Kidney (tissue), 14 donors: ENCODE measurements around the gene NPIPB8. TPM values are rescaled to one million over a fixed set of nuclear protein-coding genes. Genes with fewer than 3 reads are reported as not detected.
"Not testable (repeated sequence)": the region's sequence is repeated elsewhere in the genome, so short reads cannot be mapped to it uniquely, and the experiment has no call there.

Experiments
- DNase-seq, 5 donors: peaks; one replicate each; pipeline ENCODE4 v3.0.0-alpha.2; 2013 to 2020
- FAIRE-seq: peaks from 2 replicates; lab custom pipeline; 2012; peaks lifted over from hg19 to GRCh38; lab: Jason Lieb, UNC
- H3K27ac ChIP-seq, 2 donors: one replicate each; pipeline ENCODE4 v1.7.0; 2013; ENCODE audit warnings: low read depth in 2 of 2, low read length in 2 of 2, inconsistent platforms in 1 of 2
- H3K27me3 ChIP-seq: one replicate; pipeline ENCODE4 v1.7.1; 2013; ENCODE audit warnings: low read length, inconsistent platforms; ENCODE audit not compliant: control insufficient read depth, insufficient read depth
- H3K36me3 ChIP-seq, 3 donors: one replicate each; pipeline versions ENCODE4 v1.7.0 to v1.7.1; 2013; ENCODE audit warnings: low read length in 3 of 3, control low read depth in 1 of 3, inconsistent platforms in 1 of 3; ENCODE audit not compliant: insufficient read depth in 3 of 3, control insufficient read depth in 2 of 3
- H3K4me1 ChIP-seq, 3 donors: one replicate each; pipeline versions ENCODE4 v1.7.0 to v1.7.1; 2013; ENCODE audit warnings: low read length in 3 of 3, inconsistent platforms in 1 of 3, low read depth in 1 of 3; ENCODE audit not compliant: control insufficient read depth in 2 of 3, insufficient read depth in 2 of 3
- H3K4me3 ChIP-seq, 3 donors: one replicate each; pipeline versions ENCODE4 v1.7.0 to v1.8.1; 2013; ENCODE audit warnings: low read length in 3 of 3, control low read depth in 1 of 3, inconsistent platforms in 1 of 3
- H3K9ac ChIP-seq, 3 donors: one replicate each; pipeline versions ENCODE4 v1.7.0 to v1.7.1; 2013; ENCODE audit warnings: low read length in 3 of 3, control low read depth in 1 of 3, inconsistent platforms in 1 of 3
- H3K9me3 ChIP-seq, 3 donors: one replicate each; pipeline versions ENCODE4 v1.7.0 to v1.7.1; 2013; ENCODE audit warnings: low read length in 3 of 3, control low read depth in 1 of 3, inconsistent platforms in 1 of 3; ENCODE audit not compliant: control insufficient read depth in 2 of 3, insufficient read depth in 1 of 3
- intact Hi-C: fragments of 100-400 bp; cut with DNase I; formaldehyde crosslinking; loops from one replicate; pipeline ENCODE4 v1.11.1; 2022
- polyA plus RNA-seq: library from polyadenylated mRNA; stranded (reverse); fragments of 350-450 nt; fragmentation: Illumina TruSeq; extraction: RNeasy Lipid Tissue Mini Kit (QIAGEN cat#74804); gene quantifications from one replicate; pipeline ENCODE4 v1.2.3, GENCODE V29; 2014; ENCODE audit warnings: low read depth, low replicate concordance; ENCODE audit not compliant: insufficient read depth
- total RNA-seq: library from RNA; stranded (reverse); fragmentation: NEBNext Ultra II Directional; extraction: Animal tissue kit (Norgen Biotek cat#: 25700); gene quantifications from one replicate; pipeline ENCODE4 v1.2.1, GENCODE V29; 2021
- TF ChIP-seq, protein P1 (sequence below): IDR thresholded peaks from 3 replicates; pipeline ENCODE4 v1.5.1; 2012; ENCODE audit warnings: mild to moderate bottlenecking, moderate library complexity, borderline replicate concordance; ENCODE audit not compliant: insufficient read depth; ENCODE audit errors: extremely low read depth
- donor health status: control.
- donor health status: control.
- donor health status: control.
- donor health status: control.
- donor health status: control.
- donor health status: DM: yes; HTN: yes; CAD: no.
- donor health status: Normal renal cell carcinoma (clear cell type).

The NPIPB8 gene
- total and polyA plus RNA-seq, 2 donors from 2014 or later, result 2.0 TPM; not detected in 1

DNA sequence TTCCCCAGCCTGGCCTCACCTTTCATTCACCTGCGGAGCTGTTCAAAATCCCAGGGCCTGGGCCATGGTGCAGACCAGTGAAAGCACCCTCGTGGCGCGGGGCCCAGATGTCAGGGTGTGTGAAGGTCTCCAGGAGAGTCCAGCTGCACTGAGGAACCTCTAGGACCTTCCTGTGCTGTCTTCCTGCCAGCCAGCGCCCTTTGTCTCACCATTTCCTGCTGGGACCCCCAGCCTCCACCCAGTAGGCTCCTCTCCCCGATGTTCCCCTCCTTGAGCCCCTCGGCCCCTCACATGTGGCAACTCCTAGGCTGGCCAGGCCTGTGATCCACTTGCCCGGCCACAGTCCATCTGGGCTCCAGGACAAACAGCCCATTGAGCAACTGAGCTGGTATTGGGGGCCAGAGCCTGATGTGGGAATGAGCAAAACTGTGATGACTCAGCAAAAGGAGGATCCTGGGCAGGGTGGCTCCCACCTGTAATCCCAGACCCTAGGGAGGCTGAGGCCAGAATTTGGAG is 41.7 kb upstream of the NPIPB8 start:
- intact Hi-C loops, result no loop called here
- no peaks in the 10 kb centered on the region for H3K9me3 ChIP-seq
- peaks cover 0 to 2% (median 2%) of the 10 kb centered on the region in 3 donors for H3K36me3 ChIP-seq
- H3K27ac ChIP-seq, result no peak overlapping the region
- TF ChIP-seq, protein P1, sequence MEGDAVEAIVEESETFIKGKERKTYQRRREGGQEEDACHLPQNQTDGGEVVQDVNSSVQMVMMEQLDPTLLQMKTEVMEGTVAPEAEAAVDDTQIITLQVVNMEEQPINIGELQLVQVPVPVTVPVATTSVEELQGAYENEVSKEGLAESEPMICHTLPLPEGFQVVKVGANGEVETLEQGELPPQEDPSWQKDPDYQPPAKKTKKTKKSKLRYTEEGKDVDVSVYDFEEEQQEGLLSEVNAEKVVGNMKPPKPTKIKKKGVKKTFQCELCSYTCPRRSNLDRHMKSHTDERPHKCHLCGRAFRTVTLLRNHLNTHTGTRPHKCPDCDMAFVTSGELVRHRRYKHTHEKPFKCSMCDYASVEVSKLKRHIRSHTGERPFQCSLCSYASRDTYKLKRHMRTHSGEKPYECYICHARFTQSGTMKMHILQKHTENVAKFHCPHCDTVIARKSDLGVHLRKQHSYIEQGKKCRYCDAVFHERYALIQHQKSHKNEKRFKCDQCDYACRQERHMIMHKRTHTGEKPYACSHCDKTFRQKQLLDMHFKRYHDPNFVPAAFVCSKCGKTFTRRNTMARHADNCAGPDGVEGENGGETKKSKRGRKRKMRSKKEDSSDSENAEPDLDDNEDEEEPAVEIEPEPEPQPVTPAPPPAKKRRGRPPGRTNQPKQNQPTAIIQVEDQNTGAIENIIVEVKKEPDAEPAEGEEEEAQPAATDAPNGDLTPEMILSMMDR, result no peak
- H3K4me3 ChIP-seq, result no peak overlapping the region
- H3K27me3 ChIP-seq, result no peaks in the 10 kb centered on the region
- H3K9ac ChIP-seq, result peak overlapping the region in 1 of 3 donors; percentile 22
- H3K4me1 ChIP-seq, result peaks cover 0 to 8% (median 0%) of the 10 kb centered on the region in 3 donors
- FAIRE-seq (no peak), DNase-seq (peak in 1 of 5 donors; percentile 71)

DNA sequence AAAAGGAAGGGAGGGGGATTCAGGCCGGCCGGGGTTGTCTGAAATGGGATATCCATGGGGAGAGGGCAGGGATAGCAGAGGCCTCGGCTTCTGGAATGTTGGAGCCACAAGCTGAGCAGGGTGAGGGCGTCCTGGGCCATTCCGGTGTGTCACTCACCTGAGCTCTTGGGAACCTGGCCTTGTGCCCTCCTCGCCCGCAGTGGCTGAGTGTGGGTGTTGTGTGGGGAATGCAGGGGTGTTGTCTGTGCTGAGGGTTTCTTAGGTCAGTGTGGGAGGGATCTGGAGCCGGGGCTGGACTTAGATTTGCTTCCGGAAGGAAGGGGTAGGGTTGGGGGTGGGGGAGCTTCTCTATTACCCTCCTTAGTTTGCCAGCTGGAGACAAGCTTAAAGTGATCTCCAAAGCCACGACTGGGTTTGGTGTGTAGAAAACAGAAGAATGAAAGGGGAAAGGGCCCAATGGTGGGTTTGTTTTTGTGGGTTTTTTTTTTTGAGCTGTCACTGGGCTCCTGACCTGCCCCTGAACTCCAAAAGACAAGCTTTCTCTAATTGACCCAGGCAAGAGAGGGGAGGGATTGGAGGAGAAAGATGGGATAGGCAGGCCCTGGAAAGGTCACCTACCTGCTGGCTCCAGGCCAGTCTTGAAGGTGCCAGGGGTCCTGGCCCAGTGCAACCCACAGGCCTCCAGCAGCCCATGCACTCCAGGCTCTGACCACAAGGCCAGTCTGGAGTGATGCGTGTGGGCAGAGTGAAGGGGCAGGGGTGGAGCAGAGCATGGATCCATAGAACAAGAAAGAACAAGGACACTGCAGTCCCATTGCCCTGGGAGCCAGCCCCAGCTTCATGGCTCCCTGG is 40.8 kb upstream of the NPIPB8 start, which contains the start of gene SULT1A2:
SULT1A2 (minus strand) TSS at position 211 of the 852 bp plus-strand sequence. CDS start 1,120 bp downstream, outside the sequence.
- Histone ChIP-seq H3K27ac (no peak within 1 kb of the TSS), H3K4me3 (peak within 1 kb of the TSS in 1 of 3 donors; percentile 41), H3K27me3 (no peaks in the 10 kb centered on the region), H3K9me3 (no peaks in the 10 kb centered on the region), H3K9ac (peak within 1 kb of the TSS in 1 of 3 donors; percentile 22), H3K36me3 (peaks cover 0 to 2% (median 0%) of the 10 kb centered on the region in 3 donors), H3K4me1 (peaks cover 0 to 8% (median 0%) of the 10 kb centered on the region in 3 donors)
- intact Hi-C loops, result no loop called here
- DNase-seq (peak; percentile 80 to 86 (median 81)), FAIRE-seq (no peak)
- TF ChIP-seq, protein P1, result no peak

- Histone ChIP-seq H3K9ac (no peak overlapping the region), H3K27ac (no peak overlapping the region), H3K4me1 (peaks cover 0 to 8% (median 0%) of the 10 kb centered on the region in 3 donors), H3K27me3 (no peaks in the 10 kb centered on the region), H3K36me3 (no peaks in the 10 kb centered on the region), H3K4me3 (no peak overlapping the region), H3K9me3 (no peaks in the 10 kb centered on the region)
- TF ChIP-seq, protein P1, result no peak
- intact Hi-C loops, result no loop called here
- DNase-seq (peak in 4 of 5 donors; percentile 32 to 61 (median 54)), FAIRE-seq (no peak)
Measured at GRCh38 chr16:28597692-28598261, 40.1 kb upstream of the NPIPB8 start.

DNA sequence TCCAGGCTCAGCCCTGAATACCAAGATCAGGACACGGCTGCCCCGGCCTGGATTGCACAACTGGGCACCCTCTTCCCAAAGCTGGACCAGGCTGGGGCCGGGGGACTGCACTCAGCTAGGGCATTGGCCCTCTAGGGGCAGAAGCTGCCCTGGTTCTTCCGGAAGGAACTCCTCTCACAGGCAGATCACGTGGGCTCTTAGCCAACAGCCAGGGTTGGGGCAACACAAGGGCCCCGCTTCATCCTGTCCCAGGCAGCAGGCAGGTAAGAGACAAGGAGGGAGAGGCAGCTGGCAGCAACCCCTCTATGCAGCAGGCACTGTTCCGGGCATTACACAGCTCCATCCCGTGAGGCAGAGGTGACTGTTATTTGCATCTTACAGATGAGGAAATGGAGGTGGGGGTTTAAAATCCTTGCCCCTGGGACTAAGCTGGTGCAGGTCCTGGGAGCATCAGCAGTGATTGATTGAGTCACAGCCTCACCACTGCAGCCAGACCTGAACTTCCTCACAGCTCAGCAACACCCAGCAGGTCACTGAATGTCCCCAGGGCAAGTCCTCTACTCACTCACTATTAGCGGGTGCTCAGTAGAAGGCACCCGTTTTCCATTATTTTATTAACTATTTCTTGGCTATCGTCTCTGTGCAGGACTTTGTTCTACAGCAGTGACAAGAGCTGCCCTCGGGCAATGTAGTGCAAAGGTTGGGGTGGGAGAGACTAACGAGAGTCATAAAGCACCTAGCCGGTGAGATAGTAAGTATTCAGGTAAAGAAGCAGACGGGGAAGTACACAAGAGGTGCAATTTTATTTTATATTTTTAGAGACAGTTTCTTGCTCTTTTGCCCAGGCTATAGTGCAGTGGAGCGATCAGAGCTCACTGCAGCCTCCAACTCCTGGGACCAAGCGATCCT is 38.2 kb upstream of the NPIPB8 start:
- H3K9me3 ChIP-seq, H3K36me3 ChIP-seq, H3K4me3 ChIP-seq, intact Hi-C loops, H3K9ac ChIP-seq, H3K4me1 ChIP-seq, DNase-seq, H3K27ac ChIP-seq, FAIRE-seq, H3K27me3 ChIP-seq: not testable (repeated sequence)

GRCh38 chr16:28600965-28601364 is 36.9 kb upstream of the NPIPB8 start:
- H3K4me3 ChIP-seq, H3K9ac ChIP-seq, H3K27me3 ChIP-seq, H3K36me3 ChIP-seq, H3K27ac ChIP-seq, H3K4me1 ChIP-seq, H3K9me3 ChIP-seq, intact Hi-C loops, FAIRE-seq: not testable (repeated sequence)
- peak in 1 of 5 donors; percentile 58 for DNase-seq
